C4-2B (cell line): ENCODE measurements around the gene TNFAIP8L1.
A peak's percentile ranks its signal among the peaks of the same experiment; 100 is the strongest.

ENCODE experiments used
- H3K27ac ChIP-seq: fragments of 450-650 bp; 2 replicates; pipeline ENCODE4 v1.5.1; 2017
- CTCF ChIP-seq: fragments of 450-650 bp; conservative IDR thresholded peaks from 2 replicates; pipeline ENCODE4 v1.5.1; 2017; ENCODE audit warnings: mild to moderate bottlenecking
- ZFX ChIP-seq: fragments of 450-650 bp; IDR thresholded peaks from 2 replicates; pipeline ENCODE4 v1.6.1; 2017

Gene TNFAIP8L1

DNA sequence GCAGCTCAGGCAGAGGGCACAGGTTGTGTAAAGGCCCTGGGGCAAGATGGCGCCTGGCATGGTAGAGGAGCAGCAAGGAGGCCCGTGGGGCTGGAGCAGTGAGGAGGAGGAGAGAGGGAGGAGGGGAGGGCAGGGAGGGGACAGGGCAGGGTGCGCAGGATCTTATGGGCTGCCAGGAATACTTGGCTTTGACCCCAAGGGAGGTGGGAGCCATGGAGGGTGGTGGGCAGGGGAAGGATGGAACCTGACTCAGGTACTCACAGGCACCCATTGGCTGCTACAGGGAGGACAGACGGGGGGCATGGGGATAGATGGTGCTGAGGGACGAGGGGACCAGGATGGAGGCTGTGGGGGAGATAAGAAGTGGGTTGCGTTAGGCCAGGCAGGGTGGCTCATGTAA lies 3.3 kb downstream of the TNFAIP8L1 start:
- TF ChIP-seq CTCF = no peak
- TF ChIP-seq ZFX = no peak
- H3K27ac ChIP-seq = no peak overlapping the region

DNA sequence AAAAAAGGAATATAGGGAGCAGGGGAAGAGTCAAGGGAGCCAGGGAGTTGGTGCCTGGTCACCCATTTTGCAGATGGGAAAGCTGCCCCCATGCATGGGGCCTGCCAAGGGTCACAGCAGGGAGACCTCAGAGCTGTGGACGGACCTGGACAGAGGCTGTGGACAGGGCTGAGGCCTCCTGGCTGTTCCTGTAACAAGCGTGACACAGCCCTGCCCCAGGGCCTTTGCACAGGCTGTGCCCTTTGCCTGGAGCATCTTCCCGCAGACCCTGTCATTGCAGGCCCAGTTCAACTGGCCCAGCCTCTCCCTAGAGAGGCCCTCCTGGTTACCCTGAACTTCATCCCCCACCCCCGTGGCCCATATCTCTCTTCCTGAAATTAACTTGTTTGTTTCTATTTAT lies 6.4 kb downstream of the TNFAIP8L1 start:
- no peak for TF ChIP-seq CTCF
- no peak for TF ChIP-seq ZFX
- H3K27ac ChIP-seq = no peak overlapping the region

GRCh38 chr19:4647676-4648644 lies 8.6 kb downstream of the TNFAIP8L1 start:
- H3K27ac ChIP-seq = no peak overlapping the region
- 0 out of 2 replicates have a peak, but pooled peaks have one; percentile 10 for TF ChIP-seq ZFX
- TF ChIP-seq CTCF = no peak

GRCh38 chr19:4649392-4650047 lies 10.2 kb downstream of the TNFAIP8L1 start:
- TF ChIP-seq CTCF (no peak), ZFX (no peak)
- H3K27ac ChIP-seq = no peak overlapping the region

DNA sequence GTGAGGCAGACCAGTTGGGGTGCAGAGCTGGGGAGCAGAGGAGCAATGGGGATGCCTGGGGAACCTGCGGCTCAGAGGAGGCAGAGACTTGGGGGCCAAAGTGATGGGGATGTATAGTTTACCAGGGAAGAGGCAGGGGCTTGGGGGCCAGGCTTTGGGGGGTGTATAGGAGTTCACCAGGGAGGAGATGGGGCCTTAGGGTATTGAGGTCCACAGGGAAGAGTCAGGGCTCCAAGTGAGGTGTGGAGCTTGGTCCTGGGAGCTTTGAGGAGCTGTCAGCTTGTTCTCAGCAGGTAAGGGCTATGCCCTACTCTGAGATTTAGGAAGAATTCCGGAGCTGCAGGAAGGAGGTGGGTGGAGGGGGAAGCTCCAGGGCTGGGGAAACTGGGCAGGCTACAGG lies 10.8 kb downstream of the TNFAIP8L1 start:
- no peak overlapping the region for H3K27ac ChIP-seq
- TF ChIP-seq CTCF (no peak), ZFX (no peak)

DNA sequence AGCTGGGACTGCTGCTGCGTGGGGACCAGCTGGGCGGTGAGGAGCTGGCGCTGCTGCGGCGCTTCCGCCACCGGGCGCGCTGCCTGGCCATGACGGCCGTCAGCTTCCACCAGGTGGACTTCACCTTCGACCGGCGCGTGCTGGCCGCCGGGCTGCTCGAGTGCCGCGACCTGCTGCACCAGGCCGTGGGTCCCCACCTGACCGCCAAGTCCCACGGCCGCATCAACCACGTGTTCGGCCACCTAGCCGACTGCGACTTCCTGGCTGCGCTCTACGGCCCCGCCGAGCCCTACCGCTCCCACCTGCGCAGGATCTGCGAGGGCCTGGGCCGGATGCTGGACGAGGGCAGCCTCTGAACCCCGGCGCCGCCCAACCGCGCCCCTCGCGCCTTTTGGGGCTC lies 12.8 kb downstream of the TNFAIP8L1 start:
- H3K27ac ChIP-seq = no peak overlapping the region
- TF ChIP-seq ZFX (no peak), CTCF (no peak)

DNA sequence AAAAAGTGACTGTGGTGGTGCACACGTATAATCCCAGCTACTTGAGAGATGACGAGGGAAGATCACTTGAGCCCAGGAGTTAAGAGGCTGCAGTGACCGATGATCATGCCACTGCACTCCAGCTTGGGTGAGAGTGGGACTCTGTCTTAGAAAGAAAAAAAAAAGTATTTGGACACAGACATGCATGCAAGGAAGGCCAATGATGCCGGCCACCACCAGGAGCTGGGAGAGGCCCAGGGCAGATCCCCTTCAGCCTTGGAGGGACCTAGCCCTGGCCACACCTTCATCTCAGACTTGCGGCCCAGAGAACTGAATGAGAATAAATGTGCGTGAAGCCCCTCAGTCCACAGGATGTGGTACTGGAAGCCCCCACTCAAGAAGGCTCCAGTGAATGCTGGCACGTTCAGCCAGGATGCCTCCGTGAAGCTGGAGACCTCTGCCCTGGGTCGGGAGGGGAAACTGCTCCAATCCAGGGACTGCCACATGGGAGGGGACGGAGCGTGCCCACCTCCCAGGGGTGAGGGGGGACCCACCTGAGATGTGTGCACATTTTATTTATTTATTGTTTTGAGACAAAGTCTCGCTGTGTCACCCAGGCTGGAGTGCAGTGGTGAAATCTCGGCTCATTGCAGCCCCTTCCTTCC lies 14.6 kb downstream of the TNFAIP8L1 start:
- no peak overlapping the region for H3K27ac ChIP-seq
- TF ChIP-seq ZFX (no peak), CTCF (no peak)
